Chondrocyte (in vitro differentiated cells): ENCODE measurements around the gene LRRTM3. TPM values are rescaled to one million over a fixed set of nuclear protein-coding genes. Genes with fewer than 3 reads are reported as not detected.

Experiments
- DNase-seq: peaks from one replicate; pipeline ENCODE4 v3.0.0; 2021; ENCODE audit warnings: mixed read lengths, low spot score
- H3K27ac Mint-ChIP-seq: one replicate; pipeline ENCODE4 v1.8.0; 2021; ENCODE audit warnings: mild to moderate bottlenecking, moderate library complexity, mixed read lengths; ENCODE audit not compliant: unreplicated experiment
- H3K27me3 Mint-ChIP-seq: 2 replicates; pipeline ENCODE4 v1.8.0; 2021; ENCODE audit warnings: low read depth, mixed read lengths
- H3K36me3 Mint-ChIP-seq: 2 replicates; pipeline ENCODE4 v1.8.0; 2021; ENCODE audit warnings: low read depth, mixed read lengths
- H3K4me1 Mint-ChIP-seq: 2 replicates; pipeline ENCODE4 v1.8.0; 2021; ENCODE audit warnings: low read depth, mild to moderate bottlenecking, mixed read lengths
- H3K4me3 Mint-ChIP-seq: one replicate; pipeline ENCODE4 v1.8.0; 2021; ENCODE audit warnings: mild to moderate bottlenecking, moderate library complexity, mixed read lengths; ENCODE audit not compliant: unreplicated experiment
- H3K9me3 Mint-ChIP-seq: 2 replicates; pipeline ENCODE4 v1.8.0; 2021; ENCODE audit warnings: low read depth, mixed read lengths
- CTCF ChIP-seq: fragments of 200-600 bp; sonication (generic); IDR thresholded peaks from 2 replicates; pipeline ENCODE4 v1.5.0; 2021; ENCODE audit warnings: antibody characterized with exemption, mild to moderate bottlenecking, moderate library complexity
- total RNA-seq: library from RNA; stranded (reverse); gene quantifications from 3 replicates; pipeline ENCODE4 v1.2.1, GENCODE V29; 2021

Gene LRRTM3
- total RNA-seq, 1 donor from 2014 or later = not detected

- H3K4me3 Mint-ChIP-seq = no peak overlapping the region
- H3K27ac Mint-ChIP-seq = no peak overlapping the region
- peaks cover 2% of the 10 kb centered on the region for H3K36me3 Mint-ChIP-seq
- peaks cover 5% of the 10 kb centered on the region for H3K9me3 Mint-ChIP-seq
- peaks cover 7% of the 10 kb centered on the region for H3K4me1 Mint-ChIP-seq
- DNase-seq = no peak
- no peaks in the 10 kb centered on the region for H3K27me3 Mint-ChIP-seq
- TF ChIP-seq CTCF = no peak
Observed at GRCh38 chr10:67140641-67141040, 214.8 kb downstream of the LRRTM3 start.

GRCh38 chr10:67141300-67141699, 215.5 kb downstream of the LRRTM3 start:
- Mint-ChIP-seq H3K36me3 (peaks cover 2% of the 10 kb centered on the region), H3K27ac (no peak overlapping the region), H3K9me3 (peaks cover 5% of the 10 kb centered on the region), H3K4me1 (peaks cover 7% of the 10 kb centered on the region), H3K4me3 (no peak overlapping the region), H3K27me3 (no peaks in the 10 kb centered on the region)
- TF ChIP-seq CTCF = no peak
- DNase-seq = no peak

GRCh38 chr10:67144530-67144929, 218.7 kb downstream of the LRRTM3 start:
- Mint-ChIP-seq H3K4me3 (no peak overlapping the region), H3K9me3 (peaks cover 5% of the 10 kb centered on the region), H3K27ac (no peak overlapping the region), H3K36me3 (peaks cover 2% of the 10 kb centered on the region), H3K4me1 (peaks cover 7% of the 10 kb centered on the region), H3K27me3 (no peaks in the 10 kb centered on the region)
- DNase-seq = no peak
- no peak for TF ChIP-seq CTCF
